Immature natural killer cell (primary cell): ENCODE data around the gene ZNF624. TPM values are rescaled to one million over a fixed set of nuclear protein-coding genes. Genes with fewer than 3 reads are reported as not detected.

Experiments
- DNase-seq, 3 donors: peaks; one replicate each; pipeline ENCODE4 v3.0.0; 2022; ENCODE audit warnings: mixed read lengths in 1 of 3
- H3K27ac Mint-ChIP-seq, 6 donors: one replicate each; pipeline ENCODE4 v1.8.0; 2020; ENCODE audit warnings: mixed read lengths in 6 of 6, mild to moderate bottlenecking in 5 of 6, inconsistent platforms in 4 of 6, moderate library complexity in 3 of 6
- H3K27me3 Mint-ChIP-seq, 3 donors: one replicate each; pipeline ENCODE4 v1.8.0; 2020 to 2021; ENCODE audit warnings: low read depth in 3 of 3, mild to moderate bottlenecking in 3 of 3, mixed read lengths in 3 of 3, moderate library complexity in 3 of 3, inconsistent platforms in 1 of 3
- H3K36me3 Mint-ChIP-seq, 3 donors: one replicate each; pipeline ENCODE4 v1.8.0; 2020; ENCODE audit warnings: mixed read lengths in 3 of 3, inconsistent platforms in 2 of 3, mild to moderate bottlenecking in 2 of 3
- H3K4me1 Mint-ChIP-seq, 2 donors: one replicate each; pipeline ENCODE4 v1.8.0; 2020; ENCODE audit warnings: inconsistent platforms in 2 of 2, mild to moderate bottlenecking in 2 of 2, mixed read lengths in 2 of 2, moderate library complexity in 1 of 2
- H3K4me3 Mint-ChIP-seq, 5 donors: one replicate each; pipeline ENCODE4 v1.8.0; 2020; ENCODE audit warnings: mild to moderate bottlenecking in 5 of 5, mixed read lengths in 5 of 5, inconsistent platforms in 3 of 5, moderate library complexity in 3 of 5
- H3K9me3 Mint-ChIP-seq, 6 donors: one replicate each; pipeline ENCODE4 v1.8.0; 2020; ENCODE audit warnings: mild to moderate bottlenecking in 6 of 6, mixed read lengths in 6 of 6, inconsistent platforms in 4 of 6, moderate library complexity in 3 of 6
- polyA plus RNA-seq, 3 donors: library from polyadenylated mRNA; unstranded; fragments of 300-500 nt; fragmentation: Illumina TruSeq; gene quantifications; one replicate each; pipeline ENCODE4 v1.2.3, GENCODE V29; 2021

Gene ZNF624
- polyA plus RNA-seq, 3 donors from 2014 or later: 0.68 to 4.3 (median 3.9) TPM

DNA sequence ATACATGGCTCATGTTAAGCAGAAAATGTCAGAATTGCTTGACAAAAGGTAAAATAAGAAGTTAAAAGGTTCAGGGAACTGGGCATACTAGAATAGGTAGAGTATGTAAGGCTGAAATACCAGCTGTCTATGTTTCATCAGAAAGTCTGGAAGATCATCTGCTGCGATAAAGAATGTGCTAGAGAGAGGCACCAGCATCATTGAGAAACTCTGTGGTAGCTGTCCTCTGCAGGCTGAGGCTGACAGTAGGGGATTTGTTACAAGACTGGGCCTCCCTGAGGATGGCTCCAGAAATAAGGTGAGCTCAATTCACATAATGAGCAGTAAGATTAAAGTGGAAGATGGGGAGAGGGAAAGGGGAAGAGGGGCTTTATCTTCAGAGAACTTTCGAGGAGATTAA lies 80.2 kb downstream of the ZNF624 start:
- H3K4me1 Mint-ChIP-seq: peaks cover 6% of the 10 kb centered on the region in 2 donors
- no peak for DNase-seq
- H3K9me3 Mint-ChIP-seq: no peaks in the 10 kb centered on the region
- no peak overlapping the region for H3K27ac Mint-ChIP-seq
- peaks cover 7 to 13% (median 9%) of the 10 kb centered on the region in 3 donors for H3K27me3 Mint-ChIP-seq
- H3K4me3 Mint-ChIP-seq: no peak overlapping the region
- no peaks in the 10 kb centered on the region for H3K36me3 Mint-ChIP-seq

Other genes with a start within 250 kb of the ZNF624 start
- gene TRPV2, start 238.3 kb downstream of the ZNF624 start, polyA plus RNA-seq: 100 to 1,000 TPM; 151 to 206 (median 202) TPM
- 1 to 10 TPM in 2 of 3 donors, under 1 TPM in 1; 0.93 to 2.1 (median 1.3) TPM for gene LRRC75A, start 161.7 kb downstream of the ZNF624 start, polyA plus RNA-seq
- 10 to 100 TPM in 1 of 3 donors, 1 to 10 TPM in 2; 9.3 to 10.8 (median 9.5) TPM for gene ZNF287, start 84.6 kb downstream of the ZNF624 start, polyA plus RNA-seq
- under 1 TPM in 2 of 3 donors, not detected in 1; 0.12 to 0.74 TPM for gene CCDC144A, start 36.4 kb upstream of the ZNF624 start, polyA plus RNA-seq